Endothelial cell of umbilical vein (primary cell): ENCODE measurements around the gene NGLY1. TPM values are rescaled to one million over a fixed set of nuclear protein-coding genes. Genes with fewer than 3 reads are reported as not detected.

Experiments used
- BruUV-seq: library from RNA; stranded (reverse); fragments of 400-500 nt; replicated peaks from 2 replicates; lab custom pipeline; 2021; lab: Mats Ljungman, UMichigan
- CTCF ChIA-PET: fragments of 300-600, 350-600 bp; sonication (Branson Sonifier 250); formaldehyde crosslinking; loops from one replicate; lab custom pipeline; 2021; ENCODE audit warnings: antibody characterized with exemption, inconsistent platforms; lab: Charles Lee
- POLR2A ChIA-PET: fragments of 300-600, 350-600 bp; sonication (Branson Sonifier 250); formaldehyde crosslinking; loops from one replicate; lab custom pipeline; 2021; ENCODE audit warnings: antibody characterized with exemption, inconsistent platforms; lab: Charles Lee
- DNase-seq: peaks from one replicate; pipeline ENCODE4 v3.0.0-alpha.2; 2011; ENCODE audit warnings: low read depth, low spot score
- FAIRE-seq: peaks from 2 replicates; lab custom pipeline; 2011; peaks lifted over from hg19 to GRCh38; lab: Jason Lieb, UNC
- H2AFZ ChIP-seq: 2 replicates; pipeline ENCODE4 v1.6.0; 2012; ENCODE audit warnings: low read depth, low read length, control low read depth, inconsistent platforms
- H3K27ac ChIP-seq: 2 replicates; pipeline ENCODE4 v1.5.1; 2011; ENCODE audit warnings: low read depth, mild to moderate bottlenecking, control low read depth, low read length, moderate library complexity; ENCODE audit not compliant: insufficient read depth
- H3K27me3 ChIP-seq, 2 experiments: 2 replicates each; pipeline versions ENCODE4 v1.6.0 to v1.6.1; 2011; ENCODE audit warnings: low read length in 2 of 2, mixed read lengths in 1 of 2; ENCODE audit not compliant: control insufficient read depth in 2 of 2, insufficient read depth in 2 of 2
- H3K36me3 ChIP-seq, 2 experiments: 2 replicates in 1 of 2; 3 replicates in 1 of 2; pipeline ENCODE4 v1.5.1; 2011; ENCODE audit warnings: low read length in 2 of 2, mild to moderate bottlenecking in 1 of 2, moderate library complexity in 1 of 2; ENCODE audit not compliant: control insufficient read depth in 2 of 2, insufficient read depth in 2 of 2; ENCODE audit errors: extremely low read depth in 1 of 2
- H3K4me1 ChIP-seq: 3 replicates; pipeline ENCODE4 v1.5.1; 2011; ENCODE audit warnings: mild to moderate bottlenecking, low read length; ENCODE audit not compliant: control insufficient read depth, insufficient read depth; ENCODE audit errors: extremely low read depth
- H3K4me2 ChIP-seq: 2 replicates; pipeline ENCODE4 v1.6.1; 2011; ENCODE audit warnings: low read length, control low read depth, mixed read lengths; ENCODE audit not compliant: insufficient read depth
- H3K4me3 ChIP-seq, 3 experiments: fragments of 200-600 bp in 1 of 3; sonication (generic), shearing (Covaris generic) in 1 of 3; replicated peaks in 1 of 3; 2 replicates each; pipeline ENCODE4 v1.5.1; 2011 to 2016; ENCODE audit warnings: control low read depth in 3 of 3, low read length in 3 of 3, mild to moderate bottlenecking in 2 of 3, inconsistent platforms in 1 of 3, low read depth in 1 of 3, moderate library complexity in 1 of 3; ENCODE audit not compliant: insufficient read depth in 1 of 3
- H3K79me2 ChIP-seq: 2 replicates; pipeline ENCODE4 v1.6.0; 2012; ENCODE audit warnings: low read length, inconsistent platforms; ENCODE audit not compliant: control insufficient read depth, insufficient read depth
- H3K9ac ChIP-seq: replicated peaks from 2 replicates; pipeline ENCODE3; 2011; ENCODE audit warnings: low read length, control low read depth; ENCODE audit not compliant: insufficient read depth; ENCODE audit errors: extremely low read depth
- H3K9me1 ChIP-seq: replicated peaks from 3 replicates; pipeline ENCODE4 v1.6.0; 2011; ENCODE audit warnings: mild to moderate bottlenecking, low read length; ENCODE audit not compliant: control insufficient read depth, insufficient read depth; ENCODE audit errors: extremely low read depth
- H3K9me3 ChIP-seq: replicated peaks from 2 replicates; pipeline ENCODE4 v1.5.1; 2012; ENCODE audit warnings: low read length, inconsistent platforms; ENCODE audit not compliant: control insufficient read depth, insufficient read depth
- H4K20me1 ChIP-seq: replicated peaks from 2 replicates; pipeline ENCODE3; 2011; ENCODE audit warnings: mild to moderate bottlenecking, low read length; ENCODE audit not compliant: control insufficient read depth, insufficient read depth; ENCODE audit errors: extremely low read depth
- EZH2 ChIP-seq: IDR thresholded peaks from 2 replicates; pipeline ENCODE4 v1.6.1; 2012; ENCODE audit warnings: borderline replicate concordance, low read depth, mild to moderate bottlenecking, moderate library complexity, low read length, inconsistent platforms; ENCODE audit not compliant: severe bottlenecking
- FOS ChIP-seq: IDR thresholded peaks from 2 replicates; pipeline ENCODE4 v1.6.1; 2011; ENCODE audit warnings: mild to moderate bottlenecking, low read length, moderate library complexity, borderline replicate concordance; ENCODE audit not compliant: insufficient read depth
- GATA2 ChIP-seq: IDR thresholded peaks from 2 replicates; pipeline ENCODE4 v1.7.0; 2011; ENCODE audit warnings: low read depth, mild to moderate bottlenecking, moderate library complexity, mixed read lengths, low read length; ENCODE audit not compliant: insufficient read length, insufficient read depth
- JUN ChIP-seq: IDR thresholded peaks from 2 replicates; pipeline ENCODE4 v1.6.1; 2011; ENCODE audit warnings: borderline replicate concordance, low read depth; ENCODE audit not compliant: insufficient read length, insufficient read depth
- MAX ChIP-seq: IDR thresholded peaks from 2 replicates; pipeline ENCODE4 v1.6.1; 2011; ENCODE audit not compliant: insufficient read depth, insufficient read length
- MYC ChIP-seq: IDR thresholded peaks from one replicate; pipeline ENCODE4 v1.6.1; 2011; ENCODE audit warnings: mild to moderate bottlenecking, low read depth, low read length
- POLR2A ChIP-seq: IDR thresholded peaks from 2 replicates; pipeline ENCODE4 v1.6.1; 2012; ENCODE audit warnings: low read depth, mild to moderate bottlenecking, control low read depth, low read length
- POLR2AphosphoS5 ChIP-seq: IDR thresholded peaks from 2 replicates; pipeline ENCODE4 v1.6.1; 2012; ENCODE audit warnings: low read depth, mild to moderate bottlenecking, control low read depth, low read length, moderate library complexity; ENCODE audit not compliant: insufficient read depth
- dilution Hi-C: fragments of 300-500 bp; cut with MboI; formaldehyde crosslinking; loops from one replicate; pipeline ENCODE4 v1.15.0; 2019; ENCODE audit warnings: low sequenced_read_pairs; ENCODE audit not compliant: extremely low pct_ligation_motif_present
- intact Hi-C: fragments of 100-400 bp; cut with micrococcal nuclease; formaldehyde crosslinking; loops from one replicate; pipeline ENCODE4 v1.10.0; 2022
- polyA plus RNA-seq, 4 experiments: library from polyadenylated mRNA; depleted of rRNA in 3 of 4; stranded (reverse) in 3 of 4; unstranded in 1 of 4; fragments of >200 nt; gene quantifications; 2 replicates each; pipeline versions ENCODE4 v1.2.1 to v1.2.3, GENCODE V29; 2011 to 2012; ENCODE audit warnings: missing spikeins in 1 of 4
- total RNA-seq: library from RNA; stranded (reverse); gene quantifications from 2 replicates; pipeline ENCODE4 v1.2.3, GENCODE V29; 2021
- TF ChIP-seq, protein P1 (sequence below), 2 donors: IDR thresholded peaks; 1 replicate in 1 of 2; 2 replicates in 1 of 2; pipeline ENCODE4 v1.5.1; 2011; ENCODE audit warnings: low read length in 2 of 2, mild to moderate bottlenecking in 2 of 2, moderate library complexity in 2 of 2, control low read depth in 1 of 2, inconsistent platforms in 1 of 2, low read depth in 1 of 2; ENCODE audit not compliant: insufficient read depth in 1 of 2; ENCODE audit errors: extremely low read depth in 1 of 2

NGLY1 gene
- total and polyA plus RNA-seq, 2 donors (not counting 3 experiments of a cell fraction or from before 2014, with no cell fraction given), result 5.3 to 29.6 TPM

GRCh38 chr3:25789596-25790556 is 6.6 kb upstream of the NGLY1 start, which contains the start of gene OXSM:
OXSM (plus strand) TSS chr3:25790090; CDS start chr3:25791021, 931 bp downstream.
- DNase-seq (peak; percentile 94), FAIRE-seq (peak; percentile 85)
- ChIA-PET CTCF (interaction anchor here (1.0 to 2.7 kb wide), 6 partner anchors 8 to 1745 kb away, joined by 3 to 12 read pairs (median 4); no protein-coding TSS in a partner anchor), POLR2A (no interaction called here)
- Histone ChIP-seq H2AFZ (peak within 1 kb of the TSS; percentile 60), H3K27me3 (no peaks in the 10 kb centered on the region), H3K9ac (peak within 1 kb of the TSS; percentile 85), H3K27ac (peak within 1 kb of the TSS; percentile 76), H3K9me3 (no peaks in the 10 kb centered on the region), H3K79me2 (peaks cover 2% of the 10 kb centered on the region), H3K9me1 (no peaks in the 10 kb centered on the region), H3K4me2 (peak within 1 kb of the TSS; percentile 94), H4K20me1 (no peaks in the 10 kb centered on the region), H3K36me3 (no peaks in the 10 kb centered on the region), H3K4me3 (peak within 1 kb of the TSS; percentile 42 to 97 (median 74)), H3K4me1 (peaks cover 8% of the 10 kb centered on the region)
- TF ChIP-seq EZH2 (no peak), JUN (peak; percentile 28), POLR2A (peak; percentile 95), FOS (peak; percentile 10), GATA2 (no peak), POLR2AphosphoS5 (peak; percentile 93), MAX (peak; percentile 71), MYC (peak; percentile 32)
- TF ChIP-seq, protein P1, sequence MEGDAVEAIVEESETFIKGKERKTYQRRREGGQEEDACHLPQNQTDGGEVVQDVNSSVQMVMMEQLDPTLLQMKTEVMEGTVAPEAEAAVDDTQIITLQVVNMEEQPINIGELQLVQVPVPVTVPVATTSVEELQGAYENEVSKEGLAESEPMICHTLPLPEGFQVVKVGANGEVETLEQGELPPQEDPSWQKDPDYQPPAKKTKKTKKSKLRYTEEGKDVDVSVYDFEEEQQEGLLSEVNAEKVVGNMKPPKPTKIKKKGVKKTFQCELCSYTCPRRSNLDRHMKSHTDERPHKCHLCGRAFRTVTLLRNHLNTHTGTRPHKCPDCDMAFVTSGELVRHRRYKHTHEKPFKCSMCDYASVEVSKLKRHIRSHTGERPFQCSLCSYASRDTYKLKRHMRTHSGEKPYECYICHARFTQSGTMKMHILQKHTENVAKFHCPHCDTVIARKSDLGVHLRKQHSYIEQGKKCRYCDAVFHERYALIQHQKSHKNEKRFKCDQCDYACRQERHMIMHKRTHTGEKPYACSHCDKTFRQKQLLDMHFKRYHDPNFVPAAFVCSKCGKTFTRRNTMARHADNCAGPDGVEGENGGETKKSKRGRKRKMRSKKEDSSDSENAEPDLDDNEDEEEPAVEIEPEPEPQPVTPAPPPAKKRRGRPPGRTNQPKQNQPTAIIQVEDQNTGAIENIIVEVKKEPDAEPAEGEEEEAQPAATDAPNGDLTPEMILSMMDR (IDR thresholded peaks at IDR 0.05; ENCODE audit: extremely low read depth in 1 of 2, insufficient read depth in 1 of 2, low read depth in 1 of 2, low read length in 2 of 2), result no peak
- dilution Hi-C loops (no loop called here), intact Hi-C loops (loop anchor here (1.0 kb wide), 1 partner anchor 67 kb away; no protein-coding TSS in a partner anchor)
- TSS peak; percentile 81 for BruUV-seq
